Activated CD4-positive, CD25-positive, alpha-beta regulatory T cell treated with anti-CD3 and anti-CD28 coated beads, Interleukin-2, amount 50 U/mL, for 24 hours (primary cell): ENCODE measurements around the gene TGFBI.

Experiments used
- ATAC-seq, 2 donors: fragments of 150-1000 bp; cut with Tn5 transposase; one replicate each; pipeline ENCODE4 v1.10.0; 2021; ENCODE audit warnings: mild to moderate bottlenecking in 1 of 2, moderate library complexity in 1 of 2

The TGFBI gene

GRCh38 chr5:136066661-136067271 is 38.0 kb downstream of the TGFBI start:
- no peak for ATAC-seq

GRCh38 chr5:136067422-136067821 is 38.6 kb downstream of the TGFBI start:
- no peak for ATAC-seq

GRCh38 chr5:136070486-136071285 is 41.9 kb downstream of the TGFBI start:
- ATAC-seq, result no peak

- ATAC-seq, result no peak
These were observed 45.1 kb downstream of the TGFBI start for GRCh38 chr5:136073714-136074529.

- no peak for ATAC-seq
These were observed 46.7 kb downstream of the TGFBI start for GRCh38 chr5:136075466-136075891.

- ATAC-seq, result no peak
These were observed 47.3 kb downstream of the TGFBI start for GRCh38 chr5:136076067-136076466.

- no peak for ATAC-seq
These were observed 48.2 kb downstream of the TGFBI start for GRCh38 chr5:136076881-136077445.

- ATAC-seq, result no peak
These were observed 50.6 kb downstream of the TGFBI start for GRCh38 chr5:136079195-136079985.

GRCh38 chr5:136080113-136080482 is 51.3 kb downstream of the TGFBI start:
- no peak for ATAC-seq

- ATAC-seq, result peak; percentile 56 to 91
These were observed 51.9 kb downstream of the TGFBI start for GRCh38 chr5:136080483-136081216.

- ATAC-seq, result no peak
These were observed 52.4 kb downstream of the TGFBI start for GRCh38 chr5:136081217-136081591.

GRCh38 chr5:136082390-136083193 is 53.8 kb downstream of the TGFBI start:
- ATAC-seq, result no peak

- ATAC-seq, result no peak
These were observed 55.9 kb downstream of the TGFBI start for GRCh38 chr5:136084698-136085097.

- ATAC-seq, result no peak
These were observed 58.2 kb downstream of the TGFBI start for GRCh38 chr5:136086783-136087566.

- ATAC-seq, result no peak
These were observed 59.4 kb downstream of the TGFBI start for GRCh38 chr5:136087961-136088871.

- ATAC-seq, result no peak
These were observed 61.0 kb downstream of the TGFBI start for GRCh38 chr5:136089791-136090190.

- no peak for ATAC-seq
These were observed 61.5 kb downstream of the TGFBI start for GRCh38 chr5:136090319-136090718.

- ATAC-seq, result no peak
These were observed 65.6 kb downstream of the TGFBI start for GRCh38 chr5:136094189-136094912.
